ENCODE results near the gene MYB.

MYB gene

GRCh38 chr6:135195522-135195921, 14.4 kb downstream of the MYB start:
- Histone ChIP-seq H2AFZ (ENCODE audit: low read length) (no peak overlapping the region), H3K4me3 (ENCODE audit: low read length, poor library complexity, severe bottlenecking) (peak overlapping the region; percentile 9), H3K4me2 (ENCODE audit: low read depth, low read length, poor library complexity, severe bottlenecking) (peak overlapping the region; percentile 46), H3K9ac (ENCODE audit: low read depth, low read length, poor library complexity, severe bottlenecking) (no peak overlapping the region), H3K4me1 (ENCODE audit: insufficient read depth, low read length, poor library complexity, severe bottlenecking) (peaks cover 68% of the 10 kb centered on the region), H4K20me1 (ENCODE audit: insufficient read depth, low read length, poor library complexity, severe bottlenecking) (peaks cover 97% of the 10 kb centered on the region), H3K36me3 (ENCODE audit: insufficient read depth, low read length) (peaks cover 100% of the 10 kb centered on the region), H3K27me3 (ENCODE audit: insufficient read depth, low read length, poor library complexity, severe bottlenecking) (no peaks in the 10 kb centered on the region), H3K9me2 (replicated peaks; ENCODE audit: low read depth, low read length) (no peaks in the 10 kb centered on the region), H3K79me2 (ENCODE audit: insufficient read depth, low read length) (peaks cover 95% of the 10 kb centered on the region), H3F3A (ENCODE audit: low read depth) (peaks cover 24% of the 10 kb centered on the region; the same call in 1 of the 2 replicates), H3K9me3 (ENCODE audit: insufficient read depth, low read depth, low read length) (no peaks in the 10 kb centered on the region)
- TF ChIP-seq EZH2phosphoT487 (IDR thresholded peaks at IDR 0.05; ENCODE audit: borderline replicate concordance), result no peak
- 0 out of 2 replicates have a peak, but pooled peaks have one; percentile 27 for TF ChIP-seq CTCF (conservative IDR thresholded peaks at IDR 0.05; ENCODE audit: low read length)

- no peak for TF ChIP-seq EZH2phosphoT487 (IDR thresholded peaks at IDR 0.05; ENCODE audit: borderline replicate concordance)
- no peak for TF ChIP-seq CTCF (conservative IDR thresholded peaks at IDR 0.05; ENCODE audit: low read length)
- Histone ChIP-seq H2AFZ (ENCODE audit: low read length) (no peak overlapping the region), H3K79me2 (ENCODE audit: insufficient read depth, low read length) (peaks cover 91% of the 10 kb centered on the region), H3K4me2 (ENCODE audit: low read depth, low read length, poor library complexity, severe bottlenecking) (peak overlapping the region; percentile 46), H3K4me1 (ENCODE audit: insufficient read depth, low read length, poor library complexity, severe bottlenecking) (peaks cover 55% of the 10 kb centered on the region), H3K27me3 (ENCODE audit: insufficient read depth, low read length, poor library complexity, severe bottlenecking) (no peaks in the 10 kb centered on the region), H4K20me1 (ENCODE audit: insufficient read depth, low read length, poor library complexity, severe bottlenecking) (peaks cover 94% of the 10 kb centered on the region), H3K9me3 (ENCODE audit: insufficient read depth, low read depth, low read length) (no peaks in the 10 kb centered on the region), H3K36me3 (ENCODE audit: insufficient read depth, low read length) (peaks cover 97% of the 10 kb centered on the region), H3K4me3 (ENCODE audit: low read length, poor library complexity, severe bottlenecking) (no peak overlapping the region), H3K9me2 (replicated peaks; ENCODE audit: low read depth, low read length) (no peaks in the 10 kb centered on the region), H3K9ac (ENCODE audit: low read depth, low read length, poor library complexity, severe bottlenecking) (no peak overlapping the region), H3F3A (ENCODE audit: low read depth) (peaks cover 15% of the 10 kb centered on the region; the same call in 1 of the 2 replicates)
Observed at GRCh38 chr6:135196739-135197510, 15.8 kb downstream of the MYB start.

- peaks cover 91% of the 10 kb centered on the region for H3K36me3 ChIP-seq (ENCODE audit: insufficient read depth, low read length)
- no peak overlapping the region for H3K4me2 ChIP-seq (ENCODE audit: low read depth, low read length, poor library complexity, severe bottlenecking)
- H3K79me2 ChIP-seq (ENCODE audit: insufficient read depth, low read length), result peaks cover 73% of the 10 kb centered on the region
Observed at GRCh38 chr6:135202836-135203235, 21.7 kb downstream of the MYB start.

More at GRCh38 chr6:135202836-135203235, 21.7 kb downstream of the MYB start:
- no peak overlapping the region for H3K4me3 ChIP-seq (ENCODE audit: low read length, poor library complexity, severe bottlenecking)
- no peak overlapping the region for H3K9ac ChIP-seq (ENCODE audit: low read depth, low read length, poor library complexity, severe bottlenecking)
- H4K20me1 ChIP-seq (ENCODE audit: insufficient read depth, low read length, poor library complexity, severe bottlenecking), result peaks cover 74% of the 10 kb centered on the region
- H3K9me2 ChIP-seq (replicated peaks; ENCODE audit: low read depth, low read length), result no peaks in the 10 kb centered on the region
- no peaks in the 10 kb centered on the region for H3K9me3 ChIP-seq (ENCODE audit: insufficient read depth, low read depth, low read length)
- no peak for TF ChIP-seq CTCF (conservative IDR thresholded peaks at IDR 0.05; ENCODE audit: low read length)
- TF ChIP-seq EZH2phosphoT487 (IDR thresholded peaks at IDR 0.05; ENCODE audit: borderline replicate concordance), result no peak
- peaks cover 17% of the 10 kb centered on the region for H3F3A ChIP-seq (ENCODE audit: low read depth)
- peaks cover 4% of the 10 kb centered on the region for H3K4me1 ChIP-seq (ENCODE audit: insufficient read depth, low read length, poor library complexity, severe bottlenecking)
- no peak overlapping the region for H2AFZ ChIP-seq (ENCODE audit: low read length)
- no peaks in the 10 kb centered on the region for H3K27me3 ChIP-seq (ENCODE audit: insufficient read depth, low read length, poor library complexity, severe bottlenecking)
